Neural progenitor cell (in vitro differentiated cells): ENCODE results near the gene CAMK1G. TPM values are rescaled to one million over a fixed set of nuclear protein-coding genes. Genes with fewer than 3 reads are reported as not detected.

Experiments used
- DNase-seq: peaks from one replicate; pipeline ENCODE4 v3.0.0-alpha.2; 2016; ENCODE audit warnings: low spot score
- H2AFZ ChIP-seq: fragments of 200-600 bp; sonication (generic); replicated peaks from 2 replicates; pipeline ENCODE4 v1.6.1; 2016; ENCODE audit warnings: antibody characterized with exemption
- H3F3A ChIP-seq: fragments of 200-600 bp; sonication (generic); 2 replicates; pipeline ENCODE4 v1.6.1; 2016; ENCODE audit warnings: antibody characterized with exemption, low read depth
- H3K27ac ChIP-seq: fragments of 200-600 bp; sonication (generic); 2 replicates; pipeline ENCODE4 v1.5.1; 2016; ENCODE audit warnings: mild to moderate bottlenecking
- H3K27me3 ChIP-seq: fragments of 200-600 bp; sonication (generic); 2 replicates; pipeline ENCODE4 v1.6.1; 2016; ENCODE audit warnings: mild to moderate bottlenecking, moderate library complexity
- H3K36me3 ChIP-seq: fragments of 200-600 bp; sonication (generic); 2 replicates; pipeline ENCODE4 v1.5.1; 2016
- H3K4me1 ChIP-seq: fragments of 200-600 bp; sonication (generic); 2 replicates; pipeline ENCODE4 v1.6.1; 2016; ENCODE audit warnings: mixed run types
- H3K4me2 ChIP-seq: fragments of 200-600 bp; sonication (generic); 2 replicates; pipeline ENCODE4 v1.6.1; 2016
- H3K4me3 ChIP-seq: fragments of 200-600 bp; sonication (generic); 2 replicates; pipeline ENCODE4 v1.5.1; 2016
- H3K79me2 ChIP-seq: fragments of 200-600 bp; sonication (generic); 2 replicates; pipeline ENCODE4 v1.6.1; 2016; ENCODE audit warnings: low read depth
- H3K9ac ChIP-seq: fragments of 200-600 bp; sonication (generic); 2 replicates; pipeline ENCODE4 v1.6.1; 2016
- H3K9me3 ChIP-seq: fragments of 200-600 bp; sonication (generic); 2 replicates; pipeline ENCODE4 v1.5.1; 2016; ENCODE audit warnings: low read depth
- H4K20me1 ChIP-seq: fragments of 200-600 bp; sonication (generic); 2 replicates; pipeline ENCODE4 v1.6.1; 2016; ENCODE audit warnings: low read depth
- H3K27ac Mint-ChIP-seq: 3 replicates; pipeline ENCODE4 v1.8.0; 2021; ENCODE audit warnings: mixed read lengths
- H3K27me3 Mint-ChIP-seq: 2 replicates; pipeline ENCODE4 v1.8.0; 2022; ENCODE audit warnings: low read depth, mild to moderate bottlenecking, inconsistent platforms, moderate library complexity, mixed read lengths; ENCODE audit not compliant: insufficient read depth
- H3K36me3 Mint-ChIP-seq: 3 replicates; pipeline ENCODE4 v1.8.0; 2021; ENCODE audit warnings: mixed read lengths
- H3K4me1 Mint-ChIP-seq: 3 replicates; pipeline ENCODE4 v1.8.0; 2021; ENCODE audit warnings: mixed read lengths
- H3K4me3 Mint-ChIP-seq: 3 replicates; pipeline ENCODE4 v1.8.0; 2021; ENCODE audit warnings: mild to moderate bottlenecking, moderate library complexity, mixed read lengths
- H3K9me3 Mint-ChIP-seq: 3 replicates; pipeline ENCODE4 v1.8.0; 2020; ENCODE audit warnings: mixed read lengths
- EZH2 ChIP-seq: fragments of 200-600 bp; sonication (generic); IDR thresholded peaks from 2 replicates; pipeline ENCODE4 v1.6.1; 2017; ENCODE audit warnings: antibody characterized with exemption, mild to moderate bottlenecking, moderate library complexity
- EZH2phosphoT487 ChIP-seq: fragments of 200-600 bp; sonication (generic); IDR thresholded peaks from 2 replicates; pipeline ENCODE4 v1.6.1; 2017; ENCODE audit warnings: antibody characterized with exemption
- microRNA-seq: library from miRNA; unstranded; fragments of <30 nt; microRNA quantifications from one replicate; pipeline ENCODE4, GENCODE V29; 2016
- total RNA-seq: library from RNA; depleted of rRNA; stranded (reverse); fragments of >200 nt; gene quantifications from 2 replicates; pipeline ENCODE4 v1.2.3, GENCODE V29; 2015; ENCODE audit warnings: low replicate concordance
- TF ChIP-seq, protein P1 (sequence below): fragments of 200-600 bp; sonication (generic); IDR thresholded peaks from 2 replicates; pipeline ENCODE4 v1.5.1; 2017; ENCODE audit warnings: antibody characterized with exemption, mild to moderate bottlenecking

CAMK1G gene
- total RNA-seq, 1 donor from 2014 or later: 3.6 TPM

GRCh38 chr1:209661071-209661470 is 77.6 kb downstream of the CAMK1G start:
- no peak overlapping the region for H3K27ac ChIP-seq
- no peak overlapping the region for H3K9ac ChIP-seq
- no peak overlapping the region for H2AFZ ChIP-seq
- H4K20me1 ChIP-seq: no peaks in the 10 kb centered on the region
- Mint-ChIP-seq H3K4me1 (peaks cover 25% of the 10 kb centered on the region), H3K9me3 (no peaks in the 10 kb centered on the region), H3K27ac (no peak overlapping the region), H3K36me3 (no peaks in the 10 kb centered on the region), H3K27me3 (no peaks in the 10 kb centered on the region), H3K4me3 (no peak overlapping the region)
- H3K27me3 ChIP-seq: no peaks in the 10 kb centered on the region
- no peaks in the 10 kb centered on the region for H3K79me2 ChIP-seq
- no peak for TF ChIP-seq EZH2phosphoT487
- TF ChIP-seq, protein P1, sequence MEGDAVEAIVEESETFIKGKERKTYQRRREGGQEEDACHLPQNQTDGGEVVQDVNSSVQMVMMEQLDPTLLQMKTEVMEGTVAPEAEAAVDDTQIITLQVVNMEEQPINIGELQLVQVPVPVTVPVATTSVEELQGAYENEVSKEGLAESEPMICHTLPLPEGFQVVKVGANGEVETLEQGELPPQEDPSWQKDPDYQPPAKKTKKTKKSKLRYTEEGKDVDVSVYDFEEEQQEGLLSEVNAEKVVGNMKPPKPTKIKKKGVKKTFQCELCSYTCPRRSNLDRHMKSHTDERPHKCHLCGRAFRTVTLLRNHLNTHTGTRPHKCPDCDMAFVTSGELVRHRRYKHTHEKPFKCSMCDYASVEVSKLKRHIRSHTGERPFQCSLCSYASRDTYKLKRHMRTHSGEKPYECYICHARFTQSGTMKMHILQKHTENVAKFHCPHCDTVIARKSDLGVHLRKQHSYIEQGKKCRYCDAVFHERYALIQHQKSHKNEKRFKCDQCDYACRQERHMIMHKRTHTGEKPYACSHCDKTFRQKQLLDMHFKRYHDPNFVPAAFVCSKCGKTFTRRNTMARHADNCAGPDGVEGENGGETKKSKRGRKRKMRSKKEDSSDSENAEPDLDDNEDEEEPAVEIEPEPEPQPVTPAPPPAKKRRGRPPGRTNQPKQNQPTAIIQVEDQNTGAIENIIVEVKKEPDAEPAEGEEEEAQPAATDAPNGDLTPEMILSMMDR: no peak
- TF ChIP-seq EZH2: no peak
- H3K4me1 ChIP-seq: peaks cover 12% of the 10 kb centered on the region
- H3K4me2 ChIP-seq: no peak overlapping the region
- no peak for DNase-seq
- no peaks in the 10 kb centered on the region for H3K9me3 ChIP-seq
- H3F3A ChIP-seq: peaks cover 3% of the 10 kb centered on the region
- no peaks in the 10 kb centered on the region for H3K36me3 ChIP-seq
- H3K4me3 ChIP-seq: no peak overlapping the region

GRCh38 chr1:209662879-209663327 is 79.4 kb downstream of the CAMK1G start:
- Histone ChIP-seq H3K4me2 (no peak overlapping the region), H3K9ac (no peak overlapping the region), H3K79me2 (no peaks in the 10 kb centered on the region), H3F3A (peaks cover 3% of the 10 kb centered on the region), H4K20me1 (no peaks in the 10 kb centered on the region), H2AFZ (no peak overlapping the region), H3K9me3 (no peaks in the 10 kb centered on the region), H3K27ac (no peak overlapping the region), H3K4me1 (peaks cover 12% of the 10 kb centered on the region), H3K27me3 (no peaks in the 10 kb centered on the region), H3K36me3 (no peaks in the 10 kb centered on the region), H3K4me3 (no peak overlapping the region)
- no peak for DNase-seq
- Mint-ChIP-seq H3K4me3 (no peak overlapping the region), H3K27me3 (no peaks in the 10 kb centered on the region), H3K27ac (no peak overlapping the region), H3K9me3 (no peaks in the 10 kb centered on the region), H3K36me3 (no peaks in the 10 kb centered on the region), H3K4me1 (peaks cover 19% of the 10 kb centered on the region)
- TF ChIP-seq, protein P1: no peak
- no peak for TF ChIP-seq EZH2
- no peak for TF ChIP-seq EZH2phosphoT487

Small RNAs within 50 kb of the gene (microRNA-seq; reads per million reads assigned to microRNA genes)
- gene MIR4260: not detected

Other genes with a start within 250 kb of the CAMK1G start
- gene LAMB3, start 68.7 kb downstream of the CAMK1G start, total RNA-seq: 0.19 TPM in 1 of 2 replicates, not detected in the other
- 0.93 TPM in 1 of 2 replicates, not detected in the other for gene G0S2, start 91.7 kb downstream of the CAMK1G start, total RNA-seq
- not detected in 2 replicates for gene HSD11B1, start 121.1 kb downstream of the CAMK1G start, total RNA-seq
- gene TRAF3IP3, start 172.3 kb downstream of the CAMK1G start, total RNA-seq: not detected in 2 replicates
- gene C1orf74, start 200.8 kb downstream of the CAMK1G start, total RNA-seq: 6.9 and 7.7 TPM in 2 replicates
- gene IRF6, start 222.4 kb downstream of the CAMK1G start, total RNA-seq: 0.34 and 3.3 TPM in 2 replicates
- 5.9 and 6.4 TPM in 2 replicates for gene UTP25, start 244.3 kb downstream of the CAMK1G start, total RNA-seq